ENCODE results near the gene TEX2.
A peak's percentile ranks its signal among the peaks of the same experiment; 100 is the strongest.

Gene TEX2

GRCh38 chr17:64230791-64231408 is 32.2 kb downstream of the TEX2 start:
- no peaks in the 10 kb centered on the region for H3K36me3 ChIP-seq (ENCODE audit: control insufficient read depth in 1 of 2, insufficient read depth in 2 of 2, low read depth in 1 of 2, low read length in 2 of 2)
- no peaks in the 10 kb centered on the region for H3K27me3 ChIP-seq (ENCODE audit: control insufficient read depth in 1 of 2, insufficient read depth in 1 of 2, low read length in 2 of 2)
- H2AFZ ChIP-seq (ENCODE audit: low read depth, low read length) = no peak overlapping the region
- H3K14ac ChIP-seq (ENCODE audit: low read length in 2 of 2) = no peak overlapping the region
- no peak overlapping the region for H2BK5ac ChIP-seq (ENCODE audit: low read depth, low read length, poor library complexity, severe bottlenecking)
- H4K91ac ChIP-seq (ENCODE audit: low read length) = peak overlapping the region; percentile 65
- H3K4me2 ChIP-seq (ENCODE audit: low read length, poor library complexity, severe bottlenecking) = no peak overlapping the region
- H3K79me1 ChIP-seq (replicated peaks; ENCODE audit: low read length, poor library complexity, severe bottlenecking) = peaks cover 31% of the 10 kb centered on the region
- no peak overlapping the region for H2AK5ac ChIP-seq (ENCODE audit: low read length, severe bottlenecking)
- peak overlapping the region in 1 of 2 experiments; percentile 63 for H3K4ac ChIP-seq (ENCODE audit: low read depth in 1 of 2, low read length in 2 of 2)
- H3K23ac ChIP-seq (ENCODE audit: low read length in 2 of 2) = no peak overlapping the region
- H2BK120ac ChIP-seq (ENCODE audit: low read depth, low read length) = no peak overlapping the region
- H3K4me3 ChIP-seq (ENCODE audit: insufficient read depth in 1 of 2, low read depth in 1 of 2, low read length in 2 of 2) = peak overlapping the region in 1 of 2 experiments; percentile 9
- peak overlapping the region; percentile 61 for H3K27ac ChIP-seq (ENCODE audit: low read length, poor library complexity, severe bottlenecking)
- H2BK15ac ChIP-seq (ENCODE audit: low read depth, poor library complexity, severe bottlenecking) = no peak overlapping the region
- H3K18ac ChIP-seq (ENCODE audit: low read depth in 1 of 2, low read length in 2 of 2) = peak overlapping the region in 1 of 2 experiments; percentile 25
- peaks cover 13% of the 10 kb centered on the region for H3K4me1 ChIP-seq (ENCODE audit: control insufficient read depth, insufficient read depth, low read depth, low read length)
- H3K9me3 ChIP-seq (ENCODE audit: control insufficient read depth, low read length) = no peaks in the 10 kb centered on the region
- no peak overlapping the region for H2BK12ac ChIP-seq (ENCODE audit: low read length in 2 of 2)
- H3K9ac ChIP-seq (ENCODE audit: low read length) = peak overlapping the region; percentile 53
- DNase-seq = peak; percentile 87
- 100% methylated on average over 1 of the region's 1 CpG for WGBS
- H4K8ac ChIP-seq (ENCODE audit: low read length) = peak overlapping the region; percentile 22

- H2AK5ac ChIP-seq (ENCODE audit: low read length, severe bottlenecking) = peak overlapping the region; percentile 99
Measured at GRCh38 chr17:64229815-64230728, 33.0 kb downstream of the TEX2 start.

DNA sequence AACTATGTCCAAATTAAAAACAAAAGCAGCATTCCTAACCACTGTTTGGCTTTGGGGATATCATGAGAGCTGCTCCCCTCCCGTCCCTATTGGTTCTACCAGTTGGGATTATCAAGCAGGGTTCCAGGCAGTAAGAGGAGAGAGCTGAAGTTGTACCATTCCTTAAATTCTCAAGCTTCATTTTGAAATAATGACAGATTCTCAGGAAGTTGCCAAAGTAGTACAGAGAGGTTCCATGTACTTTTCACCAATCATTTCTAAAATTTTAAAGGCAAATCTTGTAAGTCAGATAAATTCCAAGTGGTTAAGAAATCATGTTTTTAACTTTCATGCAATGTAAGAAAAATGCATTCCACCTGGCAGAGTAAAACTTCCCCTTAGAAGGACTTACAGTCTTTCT is 36.9 kb downstream of the TEX2 start:
- no peak for DNase-seq
- WGBS = 100% methylated on average over 1 of the region's 1 CpG

More at GRCh38 chr17:64229815-64230728, 33.0 kb downstream of the TEX2 start:
- Histone ChIP-seq H2BK5ac (ENCODE audit: low read depth, low read length, poor library complexity, severe bottlenecking) (peak overlapping the region; percentile 40), H2BK15ac (ENCODE audit: low read depth, poor library complexity, severe bottlenecking) (peak overlapping the region; percentile 44), H2BK120ac (ENCODE audit: low read depth, low read length) (peak overlapping the region; percentile 77), H2BK12ac (ENCODE audit: low read length in 2 of 2) (peak overlapping the region in 1 of 2 experiments; percentile 96), H3K18ac (ENCODE audit: low read depth in 1 of 2, low read length in 2 of 2) (peak overlapping the region; percentile 40 to 79), H3K36me3 (ENCODE audit: control insufficient read depth in 1 of 2, insufficient read depth in 2 of 2, low read depth in 1 of 2, low read length in 2 of 2) (no peaks in the 10 kb centered on the region), H3K79me1 (replicated peaks; ENCODE audit: low read length, poor library complexity, severe bottlenecking) (peaks cover 30% of the 10 kb centered on the region), H3K9ac (ENCODE audit: low read length) (peak overlapping the region; percentile 53), H2AFZ (ENCODE audit: low read depth, low read length) (no peak overlapping the region), H4K91ac (ENCODE audit: low read length) (peak overlapping the region; percentile 94), H3K4ac (ENCODE audit: low read depth in 1 of 2, low read length in 2 of 2) (peak overlapping the region; percentile 10 to 32), H3K27ac (ENCODE audit: low read length, poor library complexity, severe bottlenecking) (peak overlapping the region; percentile 61), H3K14ac (ENCODE audit: low read length in 2 of 2) (peak overlapping the region in 1 of 2 experiments; percentile 92), H3K27me3 (ENCODE audit: control insufficient read depth in 1 of 2, insufficient read depth in 1 of 2, low read length in 2 of 2) (no peaks in the 10 kb centered on the region), H3K23ac (ENCODE audit: low read length in 2 of 2) (no peak overlapping the region), H3K4me2 (ENCODE audit: low read length, poor library complexity, severe bottlenecking) (no peak overlapping the region), H4K8ac (ENCODE audit: low read length) (peak overlapping the region; percentile 33), H3K9me3 (ENCODE audit: control insufficient read depth, low read length) (no peaks in the 10 kb centered on the region), H3K4me3 (ENCODE audit: insufficient read depth in 1 of 2, low read depth in 1 of 2, low read length in 2 of 2) (peak overlapping the region in 1 of 2 experiments; percentile 2), H3K4me1 (ENCODE audit: control insufficient read depth, insufficient read depth, low read depth, low read length) (peaks cover 13% of the 10 kb centered on the region)
- DNase-seq = no peak
- WGBS = 95% methylated on average over 7 of the region's 8 CpGs

GRCh38 chr17:64225410-64225809 is 37.6 kb downstream of the TEX2 start:
- no peak for DNase-seq
- Histone ChIP-seq H3K9me3 (ENCODE audit: control insufficient read depth, low read length) (no peaks in the 10 kb centered on the region), H3K9ac (ENCODE audit: low read length) (no peak overlapping the region), H3K79me1 (replicated peaks; ENCODE audit: low read length, poor library complexity, severe bottlenecking) (peaks cover 17% of the 10 kb centered on the region), H2BK120ac (ENCODE audit: low read depth, low read length) (no peak overlapping the region), H3K14ac (ENCODE audit: low read length in 2 of 2) (no peak overlapping the region), H3K36me3 (ENCODE audit: control insufficient read depth in 1 of 2, insufficient read depth in 2 of 2, low read depth in 1 of 2, low read length in 2 of 2) (no peaks in the 10 kb centered on the region), H3K23ac (ENCODE audit: low read length in 2 of 2) (no peak overlapping the region), H3K27me3 (ENCODE audit: control insufficient read depth in 1 of 2, insufficient read depth in 1 of 2, low read length in 2 of 2) (no peaks in the 10 kb centered on the region), H2AK5ac (ENCODE audit: low read length, severe bottlenecking) (no peak overlapping the region), H4K91ac (ENCODE audit: low read length) (no peak overlapping the region), H3K4ac (ENCODE audit: low read depth in 1 of 2, low read length in 2 of 2) (no peak overlapping the region), H2BK15ac (ENCODE audit: low read depth, poor library complexity, severe bottlenecking) (no peak overlapping the region), H3K4me1 (ENCODE audit: control insufficient read depth, insufficient read depth, low read depth, low read length) (peaks cover 8% of the 10 kb centered on the region), H3K4me2 (ENCODE audit: low read length, poor library complexity, severe bottlenecking) (no peak overlapping the region), H4K8ac (ENCODE audit: low read length) (no peak overlapping the region), H3K4me3 (ENCODE audit: insufficient read depth in 1 of 2, low read depth in 1 of 2, low read length in 2 of 2) (no peak overlapping the region), H2BK12ac (ENCODE audit: low read length in 2 of 2) (no peak overlapping the region), H2AFZ (ENCODE audit: low read depth, low read length) (no peak overlapping the region), H2BK5ac (ENCODE audit: low read depth, low read length, poor library complexity, severe bottlenecking) (no peak overlapping the region), H3K27ac (ENCODE audit: low read length, poor library complexity, severe bottlenecking) (no peak overlapping the region), H3K18ac (ENCODE audit: low read depth in 1 of 2, low read length in 2 of 2) (no peak overlapping the region)
- 100% methylated on average over 1 of the region's 3 CpGs for WGBS

More for the DNA sequence above, 36.9 kb downstream of the TEX2 start:
- Histone ChIP-seq H3K18ac (ENCODE audit: low read depth in 1 of 2, low read length in 2 of 2) (no peak overlapping the region), H2BK12ac (ENCODE audit: low read length in 2 of 2) (no peak overlapping the region), H2BK5ac (ENCODE audit: low read depth, low read length, poor library complexity, severe bottlenecking) (no peak overlapping the region), H2AK5ac (ENCODE audit: low read length, severe bottlenecking) (no peak overlapping the region), H4K8ac (ENCODE audit: low read length) (no peak overlapping the region), H3K36me3 (ENCODE audit: control insufficient read depth in 1 of 2, insufficient read depth in 2 of 2, low read depth in 1 of 2, low read length in 2 of 2) (no peaks in the 10 kb centered on the region), H3K9me3 (ENCODE audit: control insufficient read depth, low read length) (no peaks in the 10 kb centered on the region), H2BK120ac (ENCODE audit: low read depth, low read length) (no peak overlapping the region), H3K23ac (ENCODE audit: low read length in 2 of 2) (no peak overlapping the region), H3K14ac (ENCODE audit: low read length in 2 of 2) (no peak overlapping the region), H3K79me1 (replicated peaks; ENCODE audit: low read length, poor library complexity, severe bottlenecking) (peaks cover 15% of the 10 kb centered on the region), H3K4me3 (ENCODE audit: insufficient read depth in 1 of 2, low read depth in 1 of 2, low read length in 2 of 2) (no peak overlapping the region), H3K4ac (ENCODE audit: low read depth in 1 of 2, low read length in 2 of 2) (no peak overlapping the region), H3K4me2 (ENCODE audit: low read length, poor library complexity, severe bottlenecking) (no peak overlapping the region), H2AFZ (ENCODE audit: low read depth, low read length) (no peak overlapping the region), H4K91ac (ENCODE audit: low read length) (no peak overlapping the region), H2BK15ac (ENCODE audit: low read depth, poor library complexity, severe bottlenecking) (no peak overlapping the region), H3K27ac (ENCODE audit: low read length, poor library complexity, severe bottlenecking) (no peak overlapping the region), H3K27me3 (ENCODE audit: control insufficient read depth in 1 of 2, insufficient read depth in 1 of 2, low read length in 2 of 2) (no peaks in the 10 kb centered on the region), H3K9ac (ENCODE audit: low read length) (no peak overlapping the region), H3K4me1 (ENCODE audit: control insufficient read depth, insufficient read depth, low read depth, low read length) (peaks cover 12% of the 10 kb centered on the region)
